Colon (tissue), 2 donors: ENCODE data around the gene RADIL.
"Not testable (repeated sequence)": the region's sequence is repeated elsewhere in the genome, so short reads cannot be mapped to it uniquely, and the experiment has no call there.

Experiments
- FAIRE-seq: peaks from 2 replicates; lab custom pipeline; 2012; peaks lifted over from hg19 to GRCh38; lab: Jason Lieb, UNC
- donor health status: control.
- donor health status: control.

The RADIL gene

DNA sequence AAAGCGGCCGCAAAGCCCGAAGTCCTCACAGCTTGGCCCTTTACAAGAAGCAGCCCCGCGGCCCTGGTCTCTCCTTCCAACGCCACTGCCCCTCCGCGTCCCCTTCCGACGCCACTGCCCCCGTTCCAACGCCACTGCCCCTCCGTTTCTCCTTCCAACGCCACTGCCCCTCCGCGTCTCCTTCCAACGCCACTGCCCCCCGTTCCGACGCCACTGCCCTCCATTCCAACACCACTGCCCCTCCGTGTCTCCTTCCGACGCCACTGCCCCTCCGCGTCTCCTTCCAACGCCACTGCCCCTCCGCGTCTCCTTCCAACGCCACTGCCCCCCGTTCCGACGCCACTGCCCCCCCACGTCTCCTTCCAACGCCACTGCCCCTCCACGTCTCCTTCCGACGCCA, 75.0 kb downstream of the RADIL start:
- no peak for FAIRE-seq

GRCh38 chr7:4808026-4808425, 75.5 kb downstream of the RADIL start:
- no peak for FAIRE-seq

DNA sequence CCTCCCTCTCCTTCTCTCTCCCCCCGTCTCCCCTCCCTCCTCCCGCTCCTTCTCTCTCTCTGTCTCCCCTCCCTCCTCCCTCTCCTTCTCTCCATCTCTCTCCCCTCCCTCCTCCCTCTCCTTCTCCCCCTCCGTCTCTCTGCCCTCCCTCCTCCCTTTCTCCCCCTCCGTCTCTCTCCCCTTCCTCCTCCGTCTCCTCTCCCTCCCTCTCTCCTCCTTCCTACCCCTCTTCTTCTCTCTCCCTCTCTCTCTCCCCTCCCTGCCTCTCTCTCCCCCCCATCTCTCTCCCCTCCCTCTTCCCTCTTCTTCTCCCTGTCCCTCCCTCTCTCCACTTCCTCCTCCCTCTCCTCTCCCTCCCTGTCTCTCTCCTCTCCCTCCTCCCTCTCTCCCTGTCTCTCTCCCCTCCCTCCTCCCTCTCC, 75.9 kb downstream of the RADIL start:
- no peak for FAIRE-seq

DNA sequence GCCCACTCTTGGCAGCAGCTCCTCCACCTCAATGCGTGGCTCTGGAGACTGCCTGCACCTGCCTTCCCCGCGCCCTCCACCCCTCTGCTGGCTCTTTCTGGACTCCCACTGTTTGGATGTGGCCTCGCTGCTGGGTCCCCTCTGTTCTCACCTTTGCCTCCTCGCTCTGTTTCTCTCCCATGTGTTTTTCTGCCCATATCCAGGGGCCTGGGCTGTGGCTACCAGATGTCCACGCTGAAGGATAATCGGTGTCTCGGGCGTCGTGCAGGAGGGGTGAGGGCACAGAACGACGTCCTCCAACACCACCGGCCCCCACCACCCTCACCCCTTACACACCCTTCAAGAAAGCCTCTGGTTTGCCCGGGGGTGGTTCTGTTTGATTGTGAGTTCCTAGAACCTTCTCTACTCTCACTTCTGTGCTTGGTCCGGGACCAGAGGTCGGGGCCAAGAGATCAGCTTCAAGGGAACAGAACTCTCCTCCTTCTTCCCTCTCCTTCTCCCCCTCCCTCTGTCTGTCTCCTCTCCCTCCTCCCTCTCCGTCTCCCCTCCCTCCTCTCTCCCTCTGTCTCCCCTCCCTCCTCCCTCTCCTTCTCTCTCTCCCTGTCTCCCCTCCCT, 76.4 kb downstream of the RADIL start:
- no peak for FAIRE-seq

GRCh38 chr7:4805984-4806300, 77.6 kb downstream of the RADIL start:
- FAIRE-seq: no peak

GRCh38 chr7:4805110-4805983, 78.2 kb downstream of the RADIL start:
- no peak for FAIRE-seq

GRCh38 chr7:4803397-4804241, 79.9 kb downstream of the RADIL start:
- no peak for FAIRE-seq

DNA sequence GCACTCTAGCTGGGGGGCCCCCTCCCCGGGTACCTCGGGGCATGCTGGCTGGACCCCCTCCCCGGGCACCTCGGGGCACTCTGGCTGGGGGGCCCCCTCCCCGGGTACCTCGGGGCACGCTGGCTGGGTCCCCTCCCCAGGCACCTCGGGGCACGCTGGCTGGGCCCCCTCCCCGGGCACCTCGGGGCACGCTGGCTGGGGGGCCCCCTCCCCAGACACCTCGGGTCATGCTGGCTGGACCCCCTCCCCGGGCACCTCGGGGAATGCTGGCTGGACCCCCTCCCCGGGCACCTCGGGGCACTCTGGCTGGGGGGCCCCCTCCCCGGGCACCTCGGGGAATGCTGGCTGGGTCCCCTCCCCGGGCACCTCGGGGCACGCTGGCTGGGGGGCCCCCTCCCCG, 80.9 kb downstream of the RADIL start:
- FAIRE-seq: not testable (repeated sequence)

- no peak for FAIRE-seq
These were observed 81.7 kb downstream of the RADIL start for GRCh38 chr7:4801839-4802231.

DNA sequence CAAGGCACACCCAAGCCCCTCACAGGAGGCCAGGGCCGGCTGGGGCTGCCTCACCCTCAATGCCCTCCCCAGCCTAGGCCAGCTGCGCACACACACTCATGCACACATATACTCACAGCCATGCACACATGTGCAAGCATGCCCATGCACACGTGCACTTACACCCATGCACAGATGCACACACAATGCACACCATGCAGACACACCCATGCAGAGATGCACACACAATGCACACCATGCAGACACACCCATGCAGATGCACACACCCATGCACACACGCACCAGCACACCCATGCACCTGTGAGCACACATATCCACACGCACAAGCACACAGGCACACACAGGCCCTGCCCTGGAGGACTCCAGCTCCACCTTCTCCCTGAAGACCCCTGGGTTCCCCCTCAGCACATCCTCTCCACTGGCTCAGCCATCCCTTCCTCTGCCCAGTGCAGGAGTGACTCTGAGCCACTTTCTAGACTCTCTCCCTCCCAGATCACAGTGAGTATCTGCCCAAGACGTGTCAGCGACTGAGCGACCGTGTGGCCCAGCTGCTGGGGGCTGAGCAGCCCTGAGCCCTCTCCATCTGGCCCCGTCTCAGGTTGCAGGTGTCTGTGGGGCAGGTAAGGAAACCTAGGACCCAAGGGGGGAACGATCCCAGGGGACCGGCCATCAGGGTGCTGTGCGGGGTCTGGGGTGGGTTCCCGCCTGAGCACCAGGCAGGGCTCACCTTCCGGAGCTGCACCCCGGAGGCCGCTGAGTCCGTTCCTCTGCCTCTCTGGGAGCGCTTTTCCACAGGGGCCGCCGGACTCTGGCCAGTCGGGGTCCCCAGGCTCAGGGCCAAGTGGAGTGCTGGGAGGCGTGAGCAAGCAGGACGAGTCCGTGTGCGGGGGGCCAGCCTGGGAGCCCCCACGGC, 82.3 kb downstream of the RADIL start:
- FAIRE-seq: no peak

GRCh38 chr7:4800487-4800886, 83.0 kb downstream of the RADIL start:
- FAIRE-seq: no peak

- FAIRE-seq: no peak
These were observed 83.8 kb downstream of the RADIL start for GRCh38 chr7:4799508-4800268.

DNA sequence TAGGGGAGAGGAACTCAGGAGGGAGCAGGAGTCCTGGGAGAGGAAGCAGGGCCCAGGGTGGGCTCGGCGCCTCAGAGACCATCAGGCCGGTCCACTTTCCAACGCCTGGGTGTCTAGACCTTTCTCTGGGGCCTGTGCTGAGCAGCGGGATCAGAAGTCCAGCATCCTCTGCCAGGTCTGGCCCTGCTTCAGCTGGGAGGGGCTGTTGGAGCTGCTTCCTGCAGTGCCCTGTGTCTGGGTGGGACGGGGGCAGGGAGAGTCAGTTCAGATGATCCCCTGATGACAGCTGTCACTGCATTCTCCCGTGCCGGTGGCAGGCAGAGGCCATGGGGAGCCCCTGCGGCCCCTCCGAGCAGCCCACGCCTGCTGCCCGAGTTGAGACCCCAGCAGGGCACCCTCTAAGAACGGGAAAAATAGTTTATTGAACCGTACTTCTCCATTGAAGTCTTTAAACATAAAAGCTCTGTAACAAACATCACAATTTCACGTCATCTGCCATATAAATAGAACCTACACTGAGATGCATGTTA, 84.7 kb downstream of the RADIL start:
- no peak for FAIRE-seq

GRCh38 chr7:4797858-4798705, 85.4 kb downstream of the RADIL start:
- FAIRE-seq: no peak

DNA sequence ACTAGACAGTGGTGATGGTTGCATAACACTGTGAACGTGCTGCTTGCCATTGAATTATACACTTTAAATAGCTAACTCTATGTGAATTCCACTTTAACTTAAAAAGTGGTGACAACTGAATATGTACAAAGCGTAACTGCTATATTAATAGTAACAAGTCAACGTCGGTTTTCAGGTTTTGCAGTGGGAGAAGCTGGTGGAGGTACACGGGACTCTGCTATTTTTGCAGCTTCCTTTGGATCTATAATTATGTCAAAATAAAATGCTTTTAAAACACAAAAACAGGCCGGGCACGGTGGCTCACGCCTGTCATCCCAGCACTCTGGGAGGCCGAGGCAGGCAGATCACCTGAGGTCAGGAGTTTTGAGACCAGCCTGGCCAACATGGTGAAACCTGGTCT, 87.1 kb downstream of the RADIL start:
- no peak for FAIRE-seq

- no peak for FAIRE-seq
These were observed 88.7 kb downstream of the RADIL start for GRCh38 chr7:4794591-4795350.

GRCh38 chr7:4794171-4794570, 89.3 kb downstream of the RADIL start:
- not testable (repeated sequence) for FAIRE-seq

- not testable (repeated sequence) for FAIRE-seq
These were observed 90.0 kb downstream of the RADIL start for GRCh38 chr7:4793385-4793993.
